ENCODE results near the gene DESI1. TPM values are rescaled to one million over a fixed set of nuclear protein-coding genes. Genes with fewer than 3 reads are reported as not detected.

DESI1 gene
- total RNA-seq, 1 donor = 12.8 TPM

Other genes starting within 250 kb of the DESI1 start
- gene TEF, start 239.1 kb downstream of the DESI1 start, total RNA-seq = 3.5 TPM
- 7.2 TPM for gene TOB2, start 174.2 kb downstream of the DESI1 start, total RNA-seq
- gene PHF5A, start 152.4 kb downstream of the DESI1 start, total RNA-seq = 55.4 TPM
- 41.6 TPM for gene ACO2, start 151.9 kb downstream of the DESI1 start, total RNA-seq
- gene POLR3H, start 76.6 kb downstream of the DESI1 start, total RNA-seq = 5.9 TPM
- not detected for gene CSDC2, start 60.0 kb downstream of the DESI1 start, total RNA-seq
- 7.1 TPM for gene PMM1, start 31.2 kb downstream of the DESI1 start, total RNA-seq
- 210 TPM for gene XRCC6, start 252 bp upstream of the DESI1 start, total RNA-seq
- gene SNU13, start 67.8 kb upstream of the DESI1 start, total RNA-seq = 66.3 TPM
- gene MEI1, start 78.5 kb upstream of the DESI1 start, total RNA-seq = 63.5 TPM
- 13.6 TPM for gene CCDC134, start 179.6 kb upstream of the DESI1 start, total RNA-seq
- gene SREBF2, start 212.1 kb upstream of the DESI1 start, total RNA-seq = 47.9 TPM

Data from mononuclear cell (primary cell).